Vagina (tissue), 2 donors: ENCODE data around the gene NNMT.
A peak's percentile ranks its signal among the peaks of the same experiment; 100 is the strongest.

ENCODE experiments used
- POLR2A ChIP-seq, 2 donors: fragments of 450-650 bp; IDR thresholded peaks; one replicate each; pipeline ENCODE4 v1.6.1; 2017; ENCODE audit warnings: antibody characterized with exemption in 2 of 2, mild to moderate bottlenecking in 2 of 2, moderate library complexity in 2 of 2
- POLR2AphosphoS5 ChIP-seq, 2 donors: sonication (generic); formaldehyde crosslinking; IDR thresholded peaks; one replicate each; pipeline ENCODE4 v1.9.0; 2017; ENCODE audit warnings: antibody characterized with exemption in 2 of 2, mild to moderate bottlenecking in 2 of 2, low read depth in 1 of 2; ENCODE audit not compliant: insufficient read depth in 1 of 2
- TF ChIP-seq, protein P1 (sequence below), 3 experiments: fragments of 450-650 bp in 2 of 3; fragments of 200-600 bp in 1 of 3; sonication (generic) in 1 of 3; IDR thresholded peaks; one replicate each; pipeline ENCODE4 v1.5.1; 2017 to 2019; ENCODE audit warnings: antibody characterized with exemption in 3 of 3, mild to moderate bottlenecking in 2 of 3, moderate library complexity in 2 of 3

DNA sequence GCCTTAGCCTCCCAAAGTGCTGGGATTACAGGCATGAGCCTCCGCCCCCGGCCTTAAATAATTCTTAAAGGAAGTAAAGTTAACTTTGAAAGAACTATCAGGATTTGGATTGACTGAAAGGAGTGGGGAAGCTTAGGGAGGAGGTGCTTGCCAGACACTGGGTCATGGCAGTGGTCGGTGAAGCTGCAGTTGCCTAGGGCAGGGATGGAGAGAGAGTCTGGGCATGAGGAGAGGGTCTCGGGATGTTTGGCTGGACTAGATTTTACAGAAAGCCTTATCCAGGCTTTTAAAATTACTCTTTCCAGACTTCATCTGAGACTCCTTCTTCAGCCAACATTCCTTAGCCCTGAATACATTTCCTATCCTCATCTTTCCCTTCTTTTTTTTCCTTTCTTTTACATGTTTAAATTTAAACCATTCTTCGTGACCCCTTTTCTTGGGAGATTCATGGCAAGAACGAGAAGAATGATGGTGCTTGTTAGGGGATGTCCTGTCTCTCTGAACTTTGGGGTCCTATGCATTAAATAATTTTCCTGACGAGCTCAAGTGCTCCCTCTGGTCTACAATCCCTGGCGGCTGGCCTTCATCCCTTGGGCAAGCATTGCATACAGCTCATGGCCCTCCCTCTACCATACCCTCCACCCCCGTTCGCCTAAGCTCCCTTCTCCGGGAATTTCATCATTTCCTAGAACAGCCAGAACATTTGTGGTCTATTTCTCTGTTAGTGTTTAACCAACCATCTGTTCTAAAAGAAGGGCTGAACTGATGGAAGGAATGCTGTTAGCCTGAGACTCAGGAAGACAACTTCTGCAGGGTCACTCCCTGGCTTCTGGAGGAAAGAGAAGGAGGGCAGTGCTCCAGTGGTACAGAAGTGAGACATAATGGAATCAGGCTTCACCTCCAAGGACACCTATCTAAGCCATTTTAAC is at the start of gene NNMT:
- TF ChIP-seq POLR2A (IDR thresholded peaks at IDR 0.05) (peak in 1 of 2 donors; percentile 29), POLR2AphosphoS5 (IDR thresholded peaks at IDR 0.05; ENCODE audit: insufficient read depth in 1 of 2, low read depth in 1 of 2) (peak; percentile 39)
- TF ChIP-seq, protein P1, sequence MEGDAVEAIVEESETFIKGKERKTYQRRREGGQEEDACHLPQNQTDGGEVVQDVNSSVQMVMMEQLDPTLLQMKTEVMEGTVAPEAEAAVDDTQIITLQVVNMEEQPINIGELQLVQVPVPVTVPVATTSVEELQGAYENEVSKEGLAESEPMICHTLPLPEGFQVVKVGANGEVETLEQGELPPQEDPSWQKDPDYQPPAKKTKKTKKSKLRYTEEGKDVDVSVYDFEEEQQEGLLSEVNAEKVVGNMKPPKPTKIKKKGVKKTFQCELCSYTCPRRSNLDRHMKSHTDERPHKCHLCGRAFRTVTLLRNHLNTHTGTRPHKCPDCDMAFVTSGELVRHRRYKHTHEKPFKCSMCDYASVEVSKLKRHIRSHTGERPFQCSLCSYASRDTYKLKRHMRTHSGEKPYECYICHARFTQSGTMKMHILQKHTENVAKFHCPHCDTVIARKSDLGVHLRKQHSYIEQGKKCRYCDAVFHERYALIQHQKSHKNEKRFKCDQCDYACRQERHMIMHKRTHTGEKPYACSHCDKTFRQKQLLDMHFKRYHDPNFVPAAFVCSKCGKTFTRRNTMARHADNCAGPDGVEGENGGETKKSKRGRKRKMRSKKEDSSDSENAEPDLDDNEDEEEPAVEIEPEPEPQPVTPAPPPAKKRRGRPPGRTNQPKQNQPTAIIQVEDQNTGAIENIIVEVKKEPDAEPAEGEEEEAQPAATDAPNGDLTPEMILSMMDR (IDR thresholded peaks at IDR 0.05): no peak
